Measurements from ENCODE around the gene CHRNB1.

CHRNB1 gene

GRCh38 chr17:7438656-7439460 is 6.0 kb upstream of the CHRNB1 start:
- no peak for DNase-seq

- no peak for DNase-seq
Measured at GRCh38 chr17:7439462-7440112, 5.3 kb upstream of the CHRNB1 start, which contains the start of gene FGF11. Gene FGF11, plus strand, starts transcription at chr17:7439512. Its CDS starts 109 bp downstream, at chr17:7439621.

GRCh38 chr17:7440113-7440833 is 4.6 kb upstream of the CHRNB1 start:
- DNase-seq = peak; percentile 41 to 70 (median 49)

- DNase-seq = peak; percentile 50 to 72 (median 54)
Measured at GRCh38 chr17:7440834-7441195, 4.0 kb upstream of the CHRNB1 start.

GRCh38 chr17:7441266-7441665 is 3.6 kb upstream of the CHRNB1 start:
- DNase-seq = no peak

GRCh38 chr17:7442142-7442541 is 2.7 kb upstream of the CHRNB1 start:
- DNase-seq = no peak

GRCh38 chr17:7443499-7444485 is 1.1 kb upstream of the CHRNB1 start:
- DNase-seq = no peak

GRCh38 chr17:7445619-7445968 is 733 bp downstream of the CHRNB1 start:
- no peak for DNase-seq

GRCh38 chr17:7448461-7448860 is 3.6 kb downstream of the CHRNB1 start:
- DNase-seq = no peak

GRCh38 chr17:7459961-7460545 is 15.2 kb downstream of the CHRNB1 start:
- no peak for DNase-seq

- no peak for DNase-seq
Measured at GRCh38 chr17:7460850-7461660, 16.2 kb downstream of the CHRNB1 start.

GRCh38 chr17:7462474-7463371 is 17.9 kb downstream of the CHRNB1 start:
- DNase-seq = no peak

- no peak for DNase-seq
Measured at GRCh38 chr17:7463372-7463846, 18.5 kb downstream of the CHRNB1 start.

GRCh38 chr17:7464081-7464480 is 19.2 kb downstream of the CHRNB1 start:
- no peak for DNase-seq

- DNase-seq = no peak
Measured at GRCh38 chr17:7465597-7466275, 20.9 kb downstream of the CHRNB1 start.

GRCh38 chr17:7466318-7466638 is 21.4 kb downstream of the CHRNB1 start:
- no peak for DNase-seq

GRCh38 chr17:7466639-7467341 is 21.9 kb downstream of the CHRNB1 start:
- DNase-seq = peak; percentile 68 to 83 (median 76)

GRCh38 chr17:7467498-7467897 is 22.6 kb downstream of the CHRNB1 start:
- no peak for DNase-seq

GRCh38 chr17:7468290-7468689 is 23.4 kb downstream of the CHRNB1 start:
- DNase-seq = no peak

Data from suppressor macrophage treated with lipopolysaccharide for 1 hour (primary cell).